HepG2 (cell line): ENCODE results near the gene CCDC148. TPM values are rescaled to one million over a fixed set of nuclear protein-coding genes. Genes with fewer than 3 reads are reported as not detected.

Experiments used
- CBX2 ChIP-seq, 2 experiments: fragments of 200-600 bp in 1 of 2; sonication (generic); formaldehyde crosslinking in 1 of 2; IDR thresholded peaks; 2 replicates each; pipeline versions ENCODE4 v1.7.0 to v1.8.1; 2018 to 2022; ENCODE audit warnings: low read depth in 2 of 2, low read length in 1 of 2, mild to moderate bottlenecking in 1 of 2, missing genetic modification reagents in 1 of 2
- CEBPB ChIP-seq: IDR thresholded peaks from 2 replicates; pipeline ENCODE4 v1.6.1; 2011; ENCODE audit warnings: low read depth, low read length, improper control_type of control experiment, borderline replicate concordance
- GABPA ChIP-seq, 2 experiments: IDR thresholded peaks; 2 replicates each; pipeline ENCODE4 v1.6.1; 2011 to 2016; ENCODE audit warnings: low read depth in 2 of 2, low read length in 1 of 2, missing biosample characterization in 1 of 2, missing genetic modification characterization in 1 of 2
- MTF1 ChIP-seq: sonication (generic); formaldehyde crosslinking; IDR thresholded peaks from 2 replicates; pipeline ENCODE4 v1.5.0; 2020; ENCODE audit warnings: missing genetic modification reagents
- RAD51 ChIP-seq: fragments of 450-650 bp; IDR thresholded peaks from 2 replicates; pipeline ENCODE4 v1.6.1; 2016; ENCODE audit warnings: borderline replicate concordance
- TP53 ChIP-seq: sonication (generic); formaldehyde crosslinking; conservative IDR thresholded peaks from 2 replicates; pipeline ENCODE4 v1.4.0; 2020; ENCODE audit warnings: missing genetic modification reagents
- YY1 ChIP-seq: IDR thresholded peaks from 2 replicates; pipeline ENCODE4 v1.6.1; 2011; ENCODE audit warnings: low read length, low read depth, moderate library complexity, mild to moderate bottlenecking; ENCODE audit not compliant: insufficient read depth, insufficient replicate concordance
- ZNF30 ChIP-seq: sonication (generic); formaldehyde crosslinking; IDR thresholded peaks from 2 replicates; pipeline ENCODE4 v1.5.0; 2020; ENCODE audit warnings: mild to moderate bottlenecking, missing genetic modification reagents
- ZNF816 ChIP-seq: sonication (generic); formaldehyde crosslinking; IDR thresholded peaks from 2 replicates; pipeline ENCODE4 v1.8.0; 2022; ENCODE audit warnings: missing genetic modification reagents, mild to moderate bottlenecking, borderline replicate concordance
- polyA plus RNA-seq, 8 experiments: library from polyadenylated mRNA; depleted of rRNA in 3 of 8; stranded (reverse) in 7 of 8; unstranded in 1 of 8; fragments of >200 nt; fragmentation: Illumina TruSeq in 4 of 8; extraction: Trizol in 4 of 8; gene quantifications; 2 replicates each; pipeline versions ENCODE4 v1.2.1 to v1.2.3, GENCODE V29; 2011 to 2016; ENCODE audit warnings: low read depth in 4 of 8, missing spikeins in 1 of 8, mixed read lengths in 1 of 8; ENCODE audit not compliant: insufficient read depth in 1 of 8
- total RNA-seq, 5 experiments: library from RNA; depleted of rRNA; stranded (reverse); fragments of >200 nt; fragmentation: Illumina TruSeq; extraction: Trizol; gene quantifications; 2 replicates each; pipeline ENCODE4 v1.2.3, GENCODE V29; 2016; ENCODE audit warnings: low read depth in 1 of 5
- TF ChIP-seq, protein P1 (sequence below): sonication (generic); formaldehyde crosslinking; IDR thresholded peaks from 2 replicates; pipeline ENCODE4 v1.4.0; 2020; ENCODE audit warnings: mild to moderate bottlenecking, missing genetic modification reagents
- TF ChIP-seq, protein P2 (sequence below): sonication (generic); formaldehyde crosslinking; IDR thresholded peaks from 2 replicates; pipeline ENCODE4; 2020; ENCODE audit warnings: missing genetic modification reagents, mild to moderate bottlenecking, borderline replicate concordance
- TF ChIP-seq, protein P3 (sequence below): sonication (generic); formaldehyde crosslinking; IDR thresholded peaks from 2 replicates; pipeline ENCODE4 v1.8.1; 2023; ENCODE audit warnings: mild to moderate bottlenecking, missing genetic modification reagents
- TF ChIP-seq, protein P4 (sequence below): sonication (generic); formaldehyde crosslinking; IDR thresholded peaks from 2 replicates; pipeline ENCODE4 v1.5.0; 2020; ENCODE audit warnings: missing genetic modification reagents
- TF ChIP-seq, protein P5 (sequence below): sonication (generic); formaldehyde crosslinking; IDR thresholded peaks from 2 replicates; pipeline ENCODE4 v1.4.0; 2020; ENCODE audit warnings: mild to moderate bottlenecking, missing genetic modification reagents

Gene CCDC148
- total and polyA plus RNA-seq, 2 of the 13 experiments (the other 11 are each of a cell fraction or from before 2014, with no cell fraction given) = 0.30 to 0.49 TPM

DNA sequence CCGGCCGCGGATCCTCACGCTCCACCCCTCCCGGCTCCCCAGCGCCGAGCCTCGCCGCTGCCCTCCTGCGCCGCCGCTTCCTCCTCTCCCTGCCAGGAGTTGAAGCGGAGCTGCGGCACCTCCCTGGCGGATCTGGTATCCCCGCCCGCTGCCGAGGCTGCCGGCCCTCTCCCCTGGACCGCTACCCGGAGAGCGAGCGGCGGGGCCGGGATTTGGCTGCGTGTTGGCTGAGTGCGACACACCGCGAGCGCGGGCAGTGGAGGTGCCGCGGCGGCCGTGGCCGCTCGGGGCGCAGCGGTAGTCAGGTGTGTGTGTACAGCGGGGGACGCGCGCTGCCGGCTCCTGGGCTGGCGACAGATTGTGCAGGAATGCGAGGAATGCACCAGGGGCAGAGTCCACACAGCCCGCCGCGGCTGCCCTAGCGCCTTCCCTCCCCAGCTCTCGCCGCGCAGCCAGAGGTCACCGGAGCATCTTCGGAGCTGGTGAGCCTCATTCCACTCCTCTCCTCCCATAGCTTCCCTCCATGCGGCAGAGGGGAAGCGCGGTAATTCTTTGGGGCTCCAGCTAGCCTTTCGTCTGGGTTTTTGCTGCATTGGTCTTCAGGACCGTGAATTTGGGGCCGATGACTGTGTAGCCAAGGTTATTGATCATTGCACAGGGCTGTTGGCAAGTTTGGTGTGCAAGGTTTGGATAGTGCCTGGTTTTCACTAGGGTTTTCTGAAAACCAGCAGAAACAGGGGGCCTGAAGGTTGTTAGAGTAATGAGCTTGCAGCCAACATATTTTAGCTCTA lies 1.5 kb upstream of the CCDC148 start (continued):
- TF ChIP-seq, protein P1, sequence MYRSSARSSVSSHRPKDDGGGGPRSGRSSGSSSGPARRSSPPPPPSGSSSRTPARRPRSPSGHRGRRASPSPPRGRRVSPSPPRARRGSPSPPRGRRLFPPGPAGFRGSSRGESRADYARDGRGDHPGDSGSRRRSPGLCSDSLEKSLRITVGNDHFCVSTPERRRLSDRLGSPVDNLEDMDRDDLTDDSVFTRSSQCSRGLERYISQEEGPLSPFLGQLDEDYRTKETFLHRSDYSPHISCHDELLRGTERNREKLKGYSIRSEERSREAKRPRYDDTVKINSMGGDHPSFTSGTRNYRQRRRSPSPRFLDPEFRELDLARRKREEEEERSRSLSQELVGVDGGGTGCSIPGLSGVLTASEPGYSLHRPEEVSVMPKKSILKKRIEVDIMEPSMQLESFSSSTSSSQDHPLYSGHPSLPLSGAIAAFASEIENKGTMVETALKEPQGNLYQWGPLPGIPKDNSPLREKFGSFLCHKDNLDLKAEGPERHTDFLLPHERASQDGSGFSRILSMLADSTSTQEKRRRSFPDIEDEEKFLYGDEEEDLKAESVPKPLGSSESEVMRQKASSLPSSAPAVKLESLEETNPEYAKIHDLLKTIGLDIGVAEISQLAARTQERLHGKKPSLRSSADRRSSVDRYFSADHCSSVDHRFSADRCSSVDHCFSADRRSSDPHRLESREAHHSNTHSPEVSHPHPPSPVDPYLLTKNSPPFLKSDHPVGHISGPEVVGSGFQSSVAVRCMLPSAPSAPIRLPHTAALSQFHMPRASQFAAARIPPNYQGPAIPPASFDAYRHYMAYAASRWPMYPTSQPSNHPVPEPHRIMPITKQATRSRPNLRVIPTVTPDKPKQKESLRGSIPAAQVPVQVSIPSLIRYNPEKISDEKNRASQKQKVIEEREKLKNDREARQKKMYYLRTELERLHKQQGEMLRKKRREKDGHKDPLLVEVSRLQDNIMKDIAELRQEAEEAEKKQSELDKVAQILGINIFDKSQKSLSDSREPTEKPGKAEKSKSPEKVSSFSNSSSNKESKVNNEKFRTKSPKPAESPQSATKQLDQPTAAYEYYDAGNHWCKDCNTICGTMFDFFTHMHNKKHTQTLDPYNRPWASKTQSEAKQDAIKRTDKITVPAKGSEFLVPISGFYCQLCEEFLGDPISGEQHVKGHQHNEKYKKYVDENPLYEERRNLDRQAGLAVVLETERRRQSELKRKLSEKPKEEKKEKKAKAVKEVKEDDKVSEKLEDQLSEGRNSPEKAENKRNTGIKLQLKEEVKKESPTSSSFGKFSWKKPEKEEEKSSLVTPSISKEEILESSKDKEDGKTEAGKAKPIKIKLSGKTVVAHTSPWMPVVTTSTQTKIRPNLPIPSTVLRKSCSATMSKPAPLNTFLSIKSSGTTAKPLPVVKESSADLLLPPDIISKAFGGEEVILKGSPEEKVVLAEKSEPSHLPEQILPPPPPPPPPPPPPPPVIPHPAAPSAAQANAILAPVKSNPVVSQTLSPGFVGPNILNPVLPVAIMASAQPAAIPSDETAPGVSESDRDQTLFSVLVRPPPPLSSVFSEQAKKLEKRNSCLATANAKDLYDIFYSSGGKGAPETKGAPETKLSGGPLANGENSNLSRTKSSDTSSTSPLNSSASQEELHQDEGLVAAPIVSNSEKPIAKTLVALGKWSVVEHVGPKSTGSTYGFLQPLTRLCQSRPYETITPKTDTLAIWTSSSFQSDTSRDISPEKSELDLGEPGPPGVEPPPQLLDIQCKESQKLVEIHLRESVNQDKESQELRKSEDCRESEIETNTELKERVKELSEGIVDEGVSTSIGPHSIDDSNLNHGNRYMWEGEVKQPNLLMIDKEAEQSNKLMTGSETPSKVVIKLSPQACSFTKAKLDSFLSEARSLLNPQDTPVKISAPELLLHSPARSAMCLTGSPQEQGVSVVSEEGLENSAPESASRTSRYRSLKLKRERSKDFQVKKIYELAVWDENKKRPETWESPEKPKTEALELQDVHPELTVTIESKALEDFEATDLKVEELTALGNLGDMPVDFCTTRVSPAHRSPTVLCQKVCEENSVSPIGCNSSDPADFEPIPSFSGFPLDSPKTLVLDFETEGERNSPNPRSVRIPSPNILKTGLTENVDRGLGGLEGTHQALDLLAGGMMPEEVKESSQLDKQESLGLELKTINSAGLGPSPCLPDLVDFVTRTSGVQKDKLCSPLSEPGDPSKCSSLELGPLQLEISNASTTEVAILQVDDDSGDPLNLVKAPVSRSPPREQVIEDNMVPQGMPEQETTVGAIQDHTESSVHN (CRISPR knock-in tag) = peak; percentile 98
- TF ChIP-seq, protein P2, sequence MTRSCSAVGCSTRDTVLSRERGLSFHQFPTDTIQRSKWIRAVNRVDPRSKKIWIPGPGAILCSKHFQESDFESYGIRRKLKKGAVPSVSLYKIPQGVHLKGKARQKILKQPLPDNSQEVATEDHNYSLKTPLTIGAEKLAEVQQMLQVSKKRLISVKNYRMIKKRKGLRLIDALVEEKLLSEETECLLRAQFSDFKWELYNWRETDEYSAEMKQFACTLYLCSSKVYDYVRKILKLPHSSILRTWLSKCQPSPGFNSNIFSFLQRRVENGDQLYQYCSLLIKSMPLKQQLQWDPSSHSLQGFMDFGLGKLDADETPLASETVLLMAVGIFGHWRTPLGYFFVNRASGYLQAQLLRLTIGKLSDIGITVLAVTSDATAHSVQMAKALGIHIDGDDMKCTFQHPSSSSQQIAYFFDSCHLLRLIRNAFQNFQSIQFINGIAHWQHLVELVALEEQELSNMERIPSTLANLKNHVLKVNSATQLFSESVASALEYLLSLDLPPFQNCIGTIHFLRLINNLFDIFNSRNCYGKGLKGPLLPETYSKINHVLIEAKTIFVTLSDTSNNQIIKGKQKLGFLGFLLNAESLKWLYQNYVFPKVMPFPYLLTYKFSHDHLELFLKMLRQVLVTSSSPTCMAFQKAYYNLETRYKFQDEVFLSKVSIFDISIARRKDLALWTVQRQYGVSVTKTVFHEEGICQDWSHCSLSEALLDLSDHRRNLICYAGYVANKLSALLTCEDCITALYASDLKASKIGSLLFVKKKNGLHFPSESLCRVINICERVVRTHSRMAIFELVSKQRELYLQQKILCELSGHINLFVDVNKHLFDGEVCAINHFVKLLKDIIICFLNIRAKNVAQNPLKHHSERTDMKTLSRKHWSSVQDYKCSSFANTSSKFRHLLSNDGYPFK = peak; percentile 88
- no peak for TF ChIP-seq CBX2 (IDR thresholded peaks at IDR 0.05; ENCODE audit: low read depth, low read length)
- peak; percentile 96 for TF ChIP-seq CBX2 (CRISPR knock-in tag; IDR thresholded peaks at IDR 0.05; ENCODE audit: low read depth)
- peak; percentile 90; the same call in 1 of the 2 replicates for TF ChIP-seq ZNF30 (CRISPR knock-in tag)
- peak; percentile 98 for TF ChIP-seq ZNF816 (CRISPR knock-in tag)
- TF ChIP-seq, protein P3, sequence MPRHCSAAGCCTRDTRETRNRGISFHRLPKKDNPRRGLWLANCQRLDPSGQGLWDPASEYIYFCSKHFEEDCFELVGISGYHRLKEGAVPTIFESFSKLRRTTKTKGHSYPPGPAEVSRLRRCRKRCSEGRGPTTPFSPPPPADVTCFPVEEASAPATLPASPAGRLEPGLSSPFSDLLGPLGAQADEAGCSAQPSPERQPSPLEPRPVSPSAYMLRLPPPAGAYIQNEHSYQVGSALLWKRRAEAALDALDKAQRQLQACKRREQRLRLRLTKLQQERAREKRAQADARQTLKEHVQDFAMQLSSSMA = peak; percentile 79; the same call in 1 of the 2 replicates
- TF ChIP-seq GABPA (IDR thresholded peaks at IDR 0.05; ENCODE audit: low read depth, low read length) = no peak
- peak; percentile 36; the same call in 1 of the 2 replicates for TF ChIP-seq GABPA (CRISPR knock-in tag; IDR thresholded peaks at IDR 0.05; ENCODE audit: low read depth)
- TF ChIP-seq RAD51 = no peak
- TF ChIP-seq TP53 (CRISPR knock-in tag) = peak; percentile 53
- TF ChIP-seq, protein P4, sequence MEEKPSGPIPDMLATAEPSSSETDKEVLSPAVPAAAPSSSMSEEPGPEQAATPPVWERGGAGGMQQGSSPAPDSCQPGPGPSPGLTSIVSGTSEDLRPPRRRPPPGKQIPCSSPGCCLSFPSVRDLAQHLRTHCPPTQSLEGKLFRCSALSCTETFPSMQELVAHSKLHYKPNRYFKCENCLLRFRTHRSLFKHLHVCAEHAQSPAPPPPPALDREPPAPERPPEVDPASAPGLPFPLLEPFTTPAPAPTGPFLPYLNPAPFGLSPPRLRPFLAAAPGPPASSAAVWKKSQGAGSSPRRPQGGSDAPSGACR (CRISPR knock-in tag) = peak; percentile 100
- TF ChIP-seq CEBPB = peak; percentile 33; the same call in 1 of the 2 replicates
- TF ChIP-seq, protein P5, sequence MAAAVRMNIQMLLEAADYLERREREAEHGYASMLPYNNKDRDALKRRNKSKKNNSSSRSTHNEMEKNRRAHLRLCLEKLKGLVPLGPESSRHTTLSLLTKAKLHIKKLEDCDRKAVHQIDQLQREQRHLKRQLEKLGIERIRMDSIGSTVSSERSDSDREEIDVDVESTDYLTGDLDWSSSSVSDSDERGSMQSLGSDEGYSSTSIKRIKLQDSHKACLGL (CRISPR knock-in tag) = peak; percentile 83
- TF ChIP-seq MTF1 (CRISPR knock-in tag) = peak; percentile 70
- TF ChIP-seq YY1 = peak; percentile 85
